Motor neuron (in vitro differentiated cells): Measurements from ENCODE around the gene FGF3. TPM values are rescaled to one million over a fixed set of nuclear protein-coding genes. Genes with fewer than 3 reads are reported as not detected.

ENCODE experiments used
- total RNA-seq, 8 experiments: library from RNA; unstranded; fragments of 300-600 nt; gene quantifications; 2 replicates each; pipeline versions ENCODE4 v1.2.3 to v1.2.4, GENCODE V29; 2022

The FGF3 gene
- total RNA-seq, 8 experiments from 2014 or later: 0.11 to 0.57 (median 0.25) TPM; not detected in 5

Other genes starting within 250 kb of the FGF3 start
- gene CCND1, start 178.3 kb downstream of the FGF3 start, total RNA-seq: 100 to 1,000 TPM in 4 of 8 experiments, 10 to 100 TPM in 2, 1 to 10 TPM in 2; 6.9 to 477 (median 84.7) TPM
- gene LTO1, start 144.1 kb downstream of the FGF3 start, total RNA-seq: 10 to 100 TPM; 10.5 to 31.1 (median 16.1) TPM
- gene FGF19, start 115.4 kb downstream of the FGF3 start, total RNA-seq: 1 to 10 TPM in 1 of 8 experiments, under 1 TPM in 5, not detected in 2; 0.20 to 1.1 (median 0.35) TPM
- gene FGF4, start 44.1 kb downstream of the FGF3 start, total RNA-seq: under 1 TPM in 2 of 8 experiments, not detected in 6; 0.14 to 0.18 TPM